GM23338 (cell line): ENCODE measurements around the gene SMIM45.

Experiments used
- ATAC-seq: fragments of 200-7000 bp; cut with Tn5 transposase; 3 replicates; pipeline ENCODE4 v1.9.1; 2020
- DNase-seq: peaks from one replicate; pipeline ENCODE4 v3.0.0-alpha.2; 2015; ENCODE audit warnings: low spot score
- H2AFZ ChIP-seq: fragments of 200-600 bp; sonication (generic); 2 replicates; pipeline ENCODE4 v1.8.0; 2016; ENCODE audit warnings: antibody characterized with exemption, mild to moderate bottlenecking, moderate library complexity
- H3F3A ChIP-seq: fragments of 200-600 bp; sonication (generic); replicated peaks from 2 replicates; pipeline ENCODE4 v1.8.0; 2017; ENCODE audit warnings: antibody characterized with exemption, mixed run types, low read depth
- H3K27ac ChIP-seq: fragments of 200-600 bp; sonication (generic); 2 replicates; pipeline ENCODE4 v1.6.1; 2016; ENCODE audit warnings: low read depth
- H3K27me3 ChIP-seq: fragments of 200-600 bp; sonication (generic); 2 replicates; pipeline ENCODE4 v1.8.0; 2016; ENCODE audit warnings: mild to moderate bottlenecking, mixed run types, moderate library complexity; ENCODE audit not compliant: insufficient read depth
- H3K36me3 ChIP-seq: fragments of 200-600 bp; sonication (generic); 2 replicates; pipeline ENCODE4 v1.8.0; 2016; ENCODE audit warnings: mild to moderate bottlenecking; ENCODE audit not compliant: insufficient read depth
- H3K4me1 ChIP-seq: fragments of 200-600 bp; sonication (generic); 2 replicates; pipeline ENCODE4 v1.8.0; 2016; ENCODE audit warnings: mild to moderate bottlenecking, moderate library complexity; ENCODE audit not compliant: insufficient read depth
- H3K4me2 ChIP-seq: fragments of 200-600 bp; sonication (generic); 2 replicates; pipeline ENCODE4 v1.7.1; 2017; ENCODE audit warnings: mixed run types
- H3K4me3 ChIP-seq: fragments of 200-600 bp; sonication (generic); 2 replicates; pipeline ENCODE4 v1.6.1; 2016; ENCODE audit warnings: mixed run types
- H3K79me2 ChIP-seq: fragments of 200-600 bp; sonication (generic); replicated peaks from 2 replicates; pipeline ENCODE4 v1.8.0; 2017; ENCODE audit warnings: mild to moderate bottlenecking; ENCODE audit not compliant: insufficient read depth
- H3K9me2 ChIP-seq: fragments of 200-600 bp; sonication (generic); 2 replicates; pipeline ENCODE4 v1.8.0; 2017; ENCODE audit not compliant: insufficient read depth
- H4K20me1 ChIP-seq: fragments of 200-600 bp; sonication (generic); replicated peaks from 2 replicates; pipeline ENCODE4 v1.8.0; 2017; ENCODE audit warnings: mild to moderate bottlenecking; ENCODE audit not compliant: insufficient read depth
- H3K27ac Mint-ChIP-seq: 2 replicates; pipeline ENCODE4 v1.8.0; 2020; ENCODE audit warnings: inconsistent platforms, mild to moderate bottlenecking, moderate library complexity, mixed read lengths
- H3K27me3 Mint-ChIP-seq: 3 replicates; pipeline ENCODE4 v1.8.0; 2022; ENCODE audit warnings: low read depth, mild to moderate bottlenecking, moderate library complexity, mixed read lengths, inconsistent platforms; ENCODE audit not compliant: insufficient read depth, poor library complexity
- H3K36me3 Mint-ChIP-seq: 3 replicates; pipeline ENCODE4 v1.8.0; 2021; ENCODE audit warnings: low read depth, mild to moderate bottlenecking, inconsistent platforms, moderate library complexity, mixed read lengths
- H3K4me1 Mint-ChIP-seq: 3 replicates; pipeline ENCODE4 v1.8.0; 2020; ENCODE audit warnings: mild to moderate bottlenecking, inconsistent platforms, mixed read lengths
- H3K4me3 Mint-ChIP-seq: 3 replicates; pipeline ENCODE4 v1.8.0; 2021; ENCODE audit warnings: moderate library complexity, mild to moderate bottlenecking, inconsistent platforms, mixed read lengths
- H3K9me3 Mint-ChIP-seq: 3 replicates; pipeline ENCODE4 v1.8.0; 2020; ENCODE audit warnings: moderate library complexity, mild to moderate bottlenecking, inconsistent platforms, mixed read lengths
- CREB1 ChIP-seq: fragments of 250-450 bp; sonication (Bioruptor Pico); IDR thresholded peaks from 2 replicates; pipeline ENCODE4 v1.5.0; 2020; ENCODE audit warnings: low read depth, mild to moderate bottlenecking, moderate library complexity
- CTCF ChIP-seq, 2 experiments: fragments of 200-600 bp in 1 of 2; sonication (generic) in 1 of 2; conservative IDR thresholded peaks; 2 replicates each; pipeline versions ENCODE4 v1.5.1 to v1.6.1; 2016 to 2017; ENCODE audit warnings: antibody characterized with exemption in 2 of 2, low read depth in 2 of 2, mild to moderate bottlenecking in 2 of 2, moderate library complexity in 1 of 2
- ETS1 ChIP-seq: IDR thresholded peaks from 2 replicates; pipeline ENCODE4 v1.6.1; 2016; ENCODE audit warnings: antibody characterized with exemption
- EZH2 ChIP-seq: fragments of 200-600 bp; sonication (generic); IDR thresholded peaks from one replicate; pipeline ENCODE4 v1.8.0; 2017; ENCODE audit warnings: antibody characterized with exemption, mild to moderate bottlenecking, low read depth; ENCODE audit not compliant: unreplicated experiment
- EZH2phosphoT487 ChIP-seq: fragments of 200-600 bp; sonication (generic); IDR thresholded peaks from one replicate; pipeline ENCODE4 v1.8.1; 2018; ENCODE audit warnings: antibody characterized with exemption; ENCODE audit not compliant: unreplicated experiment
- NANOG ChIP-seq: IDR thresholded peaks from 2 replicates; pipeline ENCODE4 v1.6.1; 2016; ENCODE audit warnings: antibody characterized with exemption, borderline replicate concordance
- POLR2AphosphoS5 ChIP-seq: IDR thresholded peaks from 2 replicates; pipeline ENCODE4 v1.6.1; 2016; ENCODE audit warnings: antibody characterized with exemption, low read depth
- REST ChIP-seq: IDR thresholded peaks from one replicate; pipeline ENCODE4 v1.6.1; 2018; ENCODE audit warnings: antibody characterized with exemption; ENCODE audit not compliant: unreplicated experiment
- STAT1 ChIP-seq: IDR thresholded peaks from one replicate; pipeline ENCODE4 v1.6.1; 2016; ENCODE audit warnings: antibody characterized with exemption; ENCODE audit not compliant: unreplicated experiment
- ZNF331 ChIP-seq: fragments of 250-450 bp; sonication (Bioruptor Pico); IDR thresholded peaks from 2 replicates; pipeline ENCODE4 v1.5.0; 2020; ENCODE audit warnings: low read depth, mild to moderate bottlenecking, moderate library complexity

SMIM45 gene

GRCh38 chr22:41916745-41917358 lies 35.1 kb upstream of the SMIM45 start (continued):
- TF ChIP-seq REST (no peak), CTCF (conservative IDR thresholded peaks at IDR 0.05; ENCODE audit: low read depth in 2 of 2) (no peak), EZH2phosphoT487 (no peak)

DNA sequence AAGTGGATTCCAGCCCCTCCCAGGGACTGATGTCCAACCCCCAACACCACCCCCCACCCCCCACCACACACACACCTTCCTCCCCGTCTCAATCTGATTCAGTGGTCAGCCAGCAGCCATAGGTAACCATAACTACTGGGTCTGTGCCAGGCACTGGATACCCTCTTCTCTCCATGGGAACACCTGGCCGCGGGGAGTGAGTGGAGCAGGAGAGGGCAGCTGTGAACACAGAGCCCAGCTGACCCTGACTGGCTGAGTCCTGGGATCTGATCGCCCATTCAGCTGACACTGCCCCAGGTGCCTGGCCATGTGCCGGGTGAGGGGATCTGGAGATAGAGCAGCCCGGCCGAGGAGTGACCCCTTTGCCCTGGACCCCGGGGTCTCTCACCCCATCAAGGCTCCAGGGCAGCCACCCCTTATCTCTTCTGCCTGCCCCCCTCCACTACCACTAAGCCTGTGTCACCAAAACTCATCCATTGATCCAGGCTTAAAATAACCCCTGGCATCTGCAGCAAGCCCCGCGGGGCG lies 34.5 kb upstream of the SMIM45 start:
- H3K4me3 ChIP-seq = no peak overlapping the region
- ATAC-seq (no peak), DNase-seq (no peak)
- peaks cover 95% of the 10 kb centered on the region for H3K27me3 ChIP-seq
- H3K4me1 Mint-ChIP-seq = peaks cover 10% of the 10 kb centered on the region; the same call in 2 of the 3 replicates
- no peak overlapping the region for H3K27ac ChIP-seq
- peaks cover 28% of the 10 kb centered on the region; the same call in 1 of the 2 replicates for H3K4me1 ChIP-seq
- H3K79me2 ChIP-seq = no peaks in the 10 kb centered on the region
- no peak overlapping the region for H2AFZ ChIP-seq
- H3K9me2 ChIP-seq = no peaks in the 10 kb centered on the region
- no peaks in the 10 kb centered on the region for H3K36me3 ChIP-seq
- no peaks in the 10 kb centered on the region; the same call in 2 of the 3 replicates for H3K36me3 Mint-ChIP-seq
- H3F3A ChIP-seq = 0 out of 2 replicates have a peak, but pooled peaks cover 4% of the 10 kb centered on the region
- H3K4me2 ChIP-seq = no peak overlapping the region
- peaks cover 3% of the 10 kb centered on the region for H4K20me1 ChIP-seq
- no peak overlapping the region for H3K27ac Mint-ChIP-seq
- peaks cover 74% of the 10 kb centered on the region for H3K27me3 Mint-ChIP-seq
- no peaks in the 10 kb centered on the region for H3K9me3 Mint-ChIP-seq
- no peak overlapping the region for H3K4me3 Mint-ChIP-seq
- TF ChIP-seq STAT1 = no peak
- no peak for TF ChIP-seq CTCF (conservative IDR thresholded peaks at IDR 0.05; ENCODE audit: low read depth in 2 of 2)
- no peak for TF ChIP-seq NANOG
- TF ChIP-seq ETS1 = no peak
- no peak for TF ChIP-seq EZH2
- no peak for TF ChIP-seq CREB1
- TF ChIP-seq EZH2phosphoT487 = no peak
- no peak for TF ChIP-seq POLR2AphosphoS5
- no peak for TF ChIP-seq REST
- no peak for TF ChIP-seq ZNF331 (CRISPR knock-in tag)
